ENCODE data around the gene ING3. TPM values are rescaled to one million over a fixed set of nuclear protein-coding genes. Genes with fewer than 3 reads are reported as not detected.

Gene ING3
- total and polyA plus RNA-seq, 2 of the 8 experiments (the other 6 are each of a cell fraction or from before 2014, with no cell fraction given): 6.0 to 17.7 TPM

GRCh38 chr7:120992965-120993494, 42.5 kb downstream of the ING3 start:
- DNase-seq (ENCODE audit: low read depth in 1 of 2, low spot score in 2 of 2) (no peak), FAIRE-seq (no peak)
- Histone ChIP-seq H3K4me1 (replicated peaks in 1 of 4; ENCODE audit: control insufficient read depth in 3 of 4, insufficient read depth in 4 of 4, low read length in 3 of 4) (peaks cover 0 to 2% (median 0%) of the 10 kb centered on the region in 4 experiments; a peak in 1 of 7 replicates), H4K20me1 (replicated peaks in 1 of 2; ENCODE audit: control insufficient read depth in 1 of 2, insufficient read depth in 2 of 2, low read length in 2 of 2) (no peaks in the 10 kb centered on the region), H3K36me3 (ENCODE audit: control insufficient read depth in 2 of 4, insufficient read depth in 4 of 4, low read length in 3 of 4) (no peaks in the 10 kb centered on the region), H3K9me3 (ENCODE audit: insufficient read depth in 2 of 2, low read depth in 1 of 2, low read length in 1 of 2) (no peaks in the 10 kb centered on the region), H2BK12ac (ENCODE audit: low read depth, low read length) (no peak overlapping the region), H2BK15ac (ENCODE audit: low read length) (no peak overlapping the region), H3K27ac (ENCODE audit: low read depth, low read length) (no peak overlapping the region), H3K14ac (ENCODE audit: insufficient read length) (no peak overlapping the region), H3K79me1 (ENCODE audit: low read depth, low read length) (no peaks in the 10 kb centered on the region), H3K4me3 (ENCODE audit: extremely low read depth in 1 of 4, insufficient read depth in 2 of 4, low read depth in 3 of 4, low read length in 4 of 4) (no peak overlapping the region), H2BK120ac (replicated peaks; ENCODE audit: low read depth, low read length) (no peak overlapping the region), H3K18ac (ENCODE audit: extremely low read depth, low read length) (no peak overlapping the region), H2AK5ac (ENCODE audit: low read depth, low read length) (no peak overlapping the region), H2AFZ (ENCODE audit: low read length) (no peak overlapping the region), H4K8ac (ENCODE audit: extremely low read depth, insufficient read depth, low read length) (no peak overlapping the region), H3K27me3 (replicated peaks in 1 of 4; ENCODE audit: control insufficient read depth in 3 of 4, extremely low read depth in 1 of 4, insufficient read depth in 3 of 4, low read length in 3 of 4) (peaks cover 0 to 17% (median 10%) of the 10 kb centered on the region in 4 experiments; a peak in 5 of 7 replicates), H3K23me2 (ENCODE audit: low read depth, low read length) (0 out of 2 replicates have a peak, but pooled peaks cover 2% of the 10 kb centered on the region), H3K4me2 (ENCODE audit: insufficient read depth in 1 of 2, low read depth in 2 of 2, low read length in 2 of 2) (no peak overlapping the region), H2BK5ac (ENCODE audit: low read depth, low read length) (no peak overlapping the region), H3K79me2 (ENCODE audit: control insufficient read depth in 1 of 2, insufficient read depth in 2 of 2, low read length in 2 of 2) (no peaks in the 10 kb centered on the region), H2BK20ac (ENCODE audit: low read length) (no peak overlapping the region), H3K4ac (replicated peaks; ENCODE audit: insufficient read length, low read depth, low read length) (no peak overlapping the region), H3K56ac (replicated peaks; ENCODE audit: insufficient read length, low read depth, low read length) (no peak overlapping the region), H3K23ac (ENCODE audit: insufficient read length) (no peak overlapping the region), H3K9ac (replicated peaks in 1 of 4; ENCODE audit: extremely low read depth in 1 of 4, low read depth in 3 of 4, low read length in 3 of 4) (no peak overlapping the region), H4K91ac (replicated peaks; ENCODE audit: insufficient read length, low read length) (no peak overlapping the region), H4K5ac (ENCODE audit: insufficient read length, low read depth, low read length) (no peak overlapping the region)
- POLR2A ChIA-PET (ENCODE audit: partially characterized antibody): no interaction called here
- TF ChIP-seq ATF2 (IDR thresholded peaks at IDR 0.05; ENCODE audit: low read length) (no peak), CBX5 (IDR thresholded peaks at IDR 0.05; ENCODE audit: low read depth, low read length) (no peak), SIRT6 (IDR thresholded peaks at IDR 0.05; ENCODE audit: low read length) (no peak), SP4 (IDR thresholded peaks at IDR 0.05; ENCODE audit: low read length) (no peak), GABPA (IDR thresholded peaks at IDR 0.05; ENCODE audit: borderline replicate concordance, insufficient read depth, low read length) (no peak), CEBPB (IDR thresholded peaks at IDR 0.05; ENCODE audit: low read depth, low read length) (no peak)
- CTCF ChIA-PET (ENCODE audit: partially characterized antibody): no interaction called here
